SK-N-SH (cell line): Measurements from ENCODE around the gene TTC3. TPM values are rescaled to one million over a fixed set of nuclear protein-coding genes. Genes with fewer than 3 reads are reported as not detected.
"Not testable (repeated sequence)": the region's sequence is repeated elsewhere in the genome, so short reads cannot be mapped to it uniquely, and the experiment has no call there.

Experiments used
- CTCF ChIA-PET: fragments of 300-600, 350-600 bp; formaldehyde crosslinking; extraction: SDS; loops from one replicate; lab custom pipeline; 2021; lab: Yijun Ruan, JAX
- POLR2A ChIA-PET: fragments of 350-600 bp; sonication (Branson Sonifier 250); formaldehyde crosslinking; extraction: SDS; loops from one replicate; lab custom pipeline; 2020; ENCODE audit warnings: antibody characterized with exemption, inconsistent platforms; lab: Yijun Ruan, JAX
- DNase-seq: peaks from one replicate; pipeline ENCODE4 v3.0.0; 2012
- H2AFZ ChIP-seq: fragments of 200-600 bp; sonication (generic); 2 replicates; pipeline ENCODE4 v1.8.1; 2016; ENCODE audit warnings: antibody characterized with exemption, mild to moderate bottlenecking, low read depth
- H3F3A ChIP-seq: fragments of 200-600 bp; sonication (generic); replicated peaks from 2 replicates; pipeline ENCODE3; 2016; ENCODE audit warnings: antibody characterized with exemption, mild to moderate bottlenecking; ENCODE audit not compliant: insufficient read depth
- H3K27ac ChIP-seq, 2 experiments: fragments of 200-500 bp in 1 of 2; fragments of 200-600 bp in 1 of 2; sonication (Bioruptor generic) in 1 of 2; sonication (generic), shearing (Covaris generic) in 1 of 2; 2 replicates each; pipeline versions ENCODE4 v1.5.1 to v1.6.1; 2014 to 2016; ENCODE audit warnings: low read depth in 2 of 2, inconsistent platforms in 1 of 2, low read length in 1 of 2, mild to moderate bottlenecking in 1 of 2, mixed read lengths in 1 of 2
- H3K27me3 ChIP-seq: fragments of 200-600 bp; sonication (generic), shearing (Covaris generic); 2 replicates; pipeline ENCODE4 v1.6.1; 2016; ENCODE audit warnings: mixed run types; ENCODE audit not compliant: insufficient read depth
- H3K36me3 ChIP-seq, 2 experiments: fragments of 200-500 bp in 1 of 2; fragments of 200-600 bp in 1 of 2; sonication (Bioruptor generic) in 1 of 2; sonication (generic) in 1 of 2; replicated peaks in 1 of 2; 2 replicates each; pipeline versions ENCODE3 to v1.5.1; 2014 to 2016; ENCODE audit warnings: low read length in 1 of 2, mild to moderate bottlenecking in 1 of 2; ENCODE audit not compliant: insufficient read depth in 2 of 2, control insufficient read depth in 1 of 2
- H3K4me1 ChIP-seq, 2 experiments: fragments of 200-500 bp in 1 of 2; fragments of 200-600 bp in 1 of 2; sonication (Bioruptor generic) in 1 of 2; sonication (generic), shearing (Covaris generic) in 1 of 2; 2 replicates each; pipeline versions ENCODE4 v1.5.1 to v1.6.1; 2014 to 2016; ENCODE audit warnings: low read depth in 1 of 2, low read length in 1 of 2, mixed run types in 1 of 2; ENCODE audit not compliant: insufficient read depth in 2 of 2, control insufficient read depth in 1 of 2
- H3K4me2 ChIP-seq: fragments of 200-600 bp; sonication (generic), shearing (Covaris generic); 2 replicates; pipeline ENCODE4 v1.6.1; 2017; ENCODE audit warnings: mixed run types
- H3K4me3 ChIP-seq, 2 experiments: fragments of 200-500 bp in 1 of 2; fragments of 200-600 bp in 1 of 2; sonication (Bioruptor generic) in 1 of 2; sonication (generic), shearing (Covaris generic) in 1 of 2; 2 replicates each; pipeline versions ENCODE4 v1.5.1 to v1.8.1; 2014 to 2016; ENCODE audit warnings: low read depth in 2 of 2, inconsistent platforms in 1 of 2, low read length in 1 of 2, mild to moderate bottlenecking in 1 of 2, mixed read lengths in 1 of 2, moderate library complexity in 1 of 2
- H3K79me2 ChIP-seq: fragments of 200-600 bp; sonication (generic); 2 replicates; pipeline ENCODE4 v1.8.1; 2017; ENCODE audit warnings: mild to moderate bottlenecking; ENCODE audit not compliant: insufficient read depth
- H3K9ac ChIP-seq: fragments of 200-600 bp; sonication (generic); 2 replicates; pipeline ENCODE4 v1.6.1; 2017; ENCODE audit warnings: mixed run types
- H3K9me2 ChIP-seq: fragments of 200-600 bp; sonication (generic); 2 replicates; pipeline ENCODE4 v1.6.1; 2017; ENCODE audit warnings: mixed run types
- H3K9me3 ChIP-seq: fragments of 200-600 bp; sonication (generic); 2 replicates; pipeline ENCODE4 v1.6.1; 2017; ENCODE audit warnings: mixed run types, mild to moderate bottlenecking, moderate library complexity
- H4K20me1 ChIP-seq: fragments of 200-600 bp; sonication (generic); 2 replicates; pipeline ENCODE4 v1.6.1; 2017; ENCODE audit warnings: mild to moderate bottlenecking, mixed run types; ENCODE audit not compliant: insufficient read depth
- GABPA ChIP-seq: IDR thresholded peaks from 2 replicates; pipeline ENCODE4 v1.4.0; 2012; ENCODE audit warnings: low read depth, mild to moderate bottlenecking
- MAX ChIP-seq: IDR thresholded peaks from 2 replicates; pipeline ENCODE4 v1.4.0; 2012; ENCODE audit warnings: low read depth
- MEF2A ChIP-seq: IDR thresholded peaks from 2 replicates; pipeline ENCODE4 v1.4.0; 2012; ENCODE audit warnings: low read depth, borderline replicate concordance
- MXI1 ChIP-seq: IDR thresholded peaks from 2 replicates; pipeline ENCODE4 v1.6.1; 2012; ENCODE audit warnings: mild to moderate bottlenecking, low read depth, low read length, improper control_type of control experiment
- POLR2AphosphoS5 ChIP-seq: IDR thresholded peaks from 2 replicates; pipeline ENCODE4 v1.6.1; 2012; ENCODE audit warnings: low read depth, low read length
- RAD21 ChIP-seq: IDR thresholded peaks from 2 replicates; pipeline ENCODE4 v1.6.1; 2012; ENCODE audit warnings: mild to moderate bottlenecking, low read length
- REST ChIP-seq: IDR thresholded peaks from 2 replicates; pipeline ENCODE4 v1.6.1; 2012; ENCODE audit warnings: mild to moderate bottlenecking, low read depth, low read length, moderate library complexity
- RXRA ChIP-seq: IDR thresholded peaks from 2 replicates; pipeline ENCODE4 v1.4.0; 2012; ENCODE audit warnings: low read depth, mild to moderate bottlenecking, borderline replicate concordance
- SMC3 ChIP-seq: IDR thresholded peaks from 2 replicates; pipeline ENCODE4 v1.6.1; 2012; ENCODE audit warnings: low read depth, low read length, improper control_type of control experiment
- WGBS: methylation state at CpG from one replicate; pipeline ENCODE4 v1.1.6; 2017; ENCODE audit warnings: low lambda C conversion rate; 5-methylcytosine and 5-hydroxymethylcytosine counted together
- polyA plus RNA-seq, 3 experiments: library from polyadenylated mRNA; depleted of rRNA; stranded (reverse); fragments of >200 nt; gene quantifications; 2 replicates each; pipeline ENCODE4 v1.2.3, GENCODE V29; 2012
- TF ChIP-seq, protein P1 (sequence below): IDR thresholded peaks from 2 replicates; pipeline ENCODE4 v1.4.0; 2012; ENCODE audit warnings: low read depth, borderline replicate concordance

TTC3 gene
- polyA plus RNA-seq, 1 of the 3 experiments (the other 2 are of a cell fraction), result 35.7 TPM

DNA sequence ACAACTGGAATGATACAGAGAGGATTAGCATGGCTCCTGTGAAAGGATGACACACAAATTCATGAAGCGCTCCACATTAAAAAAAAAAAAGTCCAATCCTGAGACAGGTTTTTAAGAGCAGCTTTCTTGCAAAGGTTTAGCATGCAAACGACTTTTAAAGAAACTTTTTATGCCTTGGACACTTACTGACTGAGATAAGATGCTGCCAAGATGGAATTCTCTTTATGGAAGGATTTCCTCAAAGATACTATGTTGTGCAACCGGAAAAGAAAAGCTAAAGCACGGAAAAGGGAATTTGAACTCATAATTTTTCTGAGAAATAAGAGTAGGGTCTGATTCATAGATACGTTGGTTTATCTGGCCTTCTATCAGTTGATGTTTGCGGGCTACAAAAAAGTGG is 27.5 kb upstream of the TTC3 start (continued):
- TF ChIP-seq MAX (no peak), SMC3 (no peak), REST (no peak)

- H3K9me2 ChIP-seq, result no peaks in the 10 kb centered on the region
- CTCF ChIA-PET, result interaction anchor here (0.7 to 1.4 kb wide), 3 partner anchors 7 to 582 kb away, joined by 3 read pairs; no protein-coding TSS in a partner anchor
Measured at GRCh38 chr21:37047079-37047478, 26.0 kb upstream of the TTC3 start.

GRCh38 chr21:37049741-37050140 is 23.3 kb upstream of the TTC3 start:
- POLR2A ChIA-PET, H3K27ac ChIP-seq, H3K27me3 ChIP-seq, H3K36me3 ChIP-seq, CTCF ChIA-PET, H3K9me2 ChIP-seq, H3K9ac ChIP-seq, H4K20me1 ChIP-seq, H3K4me3 ChIP-seq, H3K79me2 ChIP-seq, H2AFZ ChIP-seq, H3K4me2 ChIP-seq, H3F3A ChIP-seq, H3K4me1 ChIP-seq, DNase-seq, H3K9me3 ChIP-seq: not testable (repeated sequence)
- WGBS, result 66% methylated on average over 3 of the region's 3 CpGs

More at GRCh38 chr21:37047079-37047478, 26.0 kb upstream of the TTC3 start:
- no peak overlapping the region for H3K9ac ChIP-seq
- no peaks in the 10 kb centered on the region for H4K20me1 ChIP-seq
- no peaks in the 10 kb centered on the region for H3K36me3 ChIP-seq
- no peak overlapping the region for H3K27ac ChIP-seq
- WGBS, result 100% methylated on average over 1 of the region's 4 CpGs
- no peaks in the 10 kb centered on the region for H3F3A ChIP-seq
- no peaks in the 10 kb centered on the region; a peak in 1 of 4 replicates for H3K4me1 ChIP-seq
- DNase-seq, result no peak
- POLR2A ChIA-PET, result no interaction called here
- no peak overlapping the region for H3K4me3 ChIP-seq
- H3K79me2 ChIP-seq, result no peaks in the 10 kb centered on the region
- H3K9me3 ChIP-seq, result no peaks in the 10 kb centered on the region
- no peak overlapping the region for H2AFZ ChIP-seq
- no peak overlapping the region for H3K4me2 ChIP-seq
- no peaks in the 10 kb centered on the region for H3K27me3 ChIP-seq
- no peak for TF ChIP-seq RXRA
- TF ChIP-seq RAD21, result no peak
- TF ChIP-seq, protein P1, sequence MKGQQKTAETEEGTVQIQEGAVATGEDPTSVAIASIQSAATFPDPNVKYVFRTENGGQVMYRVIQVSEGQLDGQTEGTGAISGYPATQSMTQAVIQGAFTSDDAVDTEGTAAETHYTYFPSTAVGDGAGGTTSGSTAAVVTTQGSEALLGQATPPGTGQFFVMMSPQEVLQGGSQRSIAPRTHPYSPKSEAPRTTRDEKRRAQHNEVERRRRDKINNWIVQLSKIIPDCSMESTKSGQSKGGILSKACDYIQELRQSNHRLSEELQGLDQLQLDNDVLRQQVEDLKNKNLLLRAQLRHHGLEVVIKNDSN, result no peak
- no peak for TF ChIP-seq REST
- no peak for TF ChIP-seq GABPA
- TF ChIP-seq MEF2A, result no peak
- TF ChIP-seq MXI1, result no peak
- no peak for TF ChIP-seq POLR2AphosphoS5
